HepG2 (cell line): ENCODE data around the gene SMTNL1. TPM values are rescaled to one million over a fixed set of nuclear protein-coding genes. Genes with fewer than 3 reads are reported as not detected.

ENCODE experiments used
- AFF4 ChIP-seq: sonication (generic); formaldehyde crosslinking; IDR thresholded peaks from 2 replicates; pipeline ENCODE4 v1.4.0; 2020; ENCODE audit warnings: missing genetic modification reagents
- CEBPB ChIP-seq: IDR thresholded peaks from 2 replicates; pipeline ENCODE4 v1.6.1; 2011; ENCODE audit warnings: low read depth, low read length, improper control_type of control experiment, borderline replicate concordance
- NFRKB ChIP-seq: fragments of 450-650 bp; IDR thresholded peaks from 2 replicates; pipeline ENCODE4 v1.6.1; 2017
- PHF8 ChIP-seq: sonication (generic); formaldehyde crosslinking; IDR thresholded peaks from 2 replicates; pipeline ENCODE4 v1.5.0; 2020; ENCODE audit warnings: missing genetic modification reagents
- ZNF281 ChIP-seq: sonication (generic); formaldehyde crosslinking; IDR thresholded peaks from 2 replicates; pipeline ENCODE4 v1.4.0; 2020; ENCODE audit warnings: missing genetic modification reagents, borderline replicate concordance
- ZNF652 ChIP-seq: IDR thresholded peaks from 2 replicates; pipeline ENCODE4 v1.6.1; 2016; ENCODE audit warnings: low read depth, borderline replicate concordance
- ZNF713 ChIP-seq: sonication (generic); formaldehyde crosslinking; IDR thresholded peaks from 2 replicates; pipeline ENCODE4 v1.4.0; 2020; ENCODE audit warnings: mild to moderate bottlenecking, missing genetic modification reagents
- ZNF83 ChIP-seq: sonication (generic); formaldehyde crosslinking; IDR thresholded peaks from 2 replicates; pipeline ENCODE4 v1.4.0; 2020; ENCODE audit warnings: missing genetic modification reagents, mild to moderate bottlenecking, borderline replicate concordance
- polyA plus RNA-seq, 8 experiments: library from polyadenylated mRNA; depleted of rRNA in 3 of 8; stranded (reverse) in 7 of 8; unstranded in 1 of 8; fragments of >200 nt; fragmentation: Illumina TruSeq in 4 of 8; extraction: Trizol in 4 of 8; gene quantifications; 2 replicates each; pipeline versions ENCODE4 v1.2.1 to v1.2.3, GENCODE V29; 2011 to 2016; ENCODE audit warnings: low read depth in 4 of 8, missing spikeins in 1 of 8, mixed read lengths in 1 of 8; ENCODE audit not compliant: insufficient read depth in 1 of 8
- total RNA-seq, 5 experiments: library from RNA; depleted of rRNA; stranded (reverse); fragments of >200 nt; fragmentation: Illumina TruSeq; extraction: Trizol; gene quantifications; 2 replicates each; pipeline ENCODE4 v1.2.3, GENCODE V29; 2016; ENCODE audit warnings: low read depth in 1 of 5
- TF ChIP-seq, protein P1 (sequence below): sonication (generic); formaldehyde crosslinking; IDR thresholded peaks from 2 replicates; pipeline ENCODE4 v1.9.0; 2021; ENCODE audit warnings: mild to moderate bottlenecking, missing genetic modification reagents
- TF ChIP-seq, protein P2 (sequence below): sonication (generic); IDR thresholded peaks from 2 replicates; pipeline ENCODE4 v1.6.1; 2016; ENCODE audit warnings: low read depth, borderline replicate concordance
- TF ChIP-seq, protein P3 (sequence below): sonication (generic); formaldehyde crosslinking; IDR thresholded peaks from 2 replicates; pipeline ENCODE4 v1.8.1; 2023; ENCODE audit warnings: mild to moderate bottlenecking, missing genetic modification reagents

The SMTNL1 gene
- total and polyA plus RNA-seq, 2 of the 13 experiments (the other 11 are each of a cell fraction or from before 2014, with no cell fraction given) = 0.04 TPM; not detected in 1

- TF ChIP-seq AFF4 (CRISPR knock-in tag) = no peak
- TF ChIP-seq, protein P1, sequence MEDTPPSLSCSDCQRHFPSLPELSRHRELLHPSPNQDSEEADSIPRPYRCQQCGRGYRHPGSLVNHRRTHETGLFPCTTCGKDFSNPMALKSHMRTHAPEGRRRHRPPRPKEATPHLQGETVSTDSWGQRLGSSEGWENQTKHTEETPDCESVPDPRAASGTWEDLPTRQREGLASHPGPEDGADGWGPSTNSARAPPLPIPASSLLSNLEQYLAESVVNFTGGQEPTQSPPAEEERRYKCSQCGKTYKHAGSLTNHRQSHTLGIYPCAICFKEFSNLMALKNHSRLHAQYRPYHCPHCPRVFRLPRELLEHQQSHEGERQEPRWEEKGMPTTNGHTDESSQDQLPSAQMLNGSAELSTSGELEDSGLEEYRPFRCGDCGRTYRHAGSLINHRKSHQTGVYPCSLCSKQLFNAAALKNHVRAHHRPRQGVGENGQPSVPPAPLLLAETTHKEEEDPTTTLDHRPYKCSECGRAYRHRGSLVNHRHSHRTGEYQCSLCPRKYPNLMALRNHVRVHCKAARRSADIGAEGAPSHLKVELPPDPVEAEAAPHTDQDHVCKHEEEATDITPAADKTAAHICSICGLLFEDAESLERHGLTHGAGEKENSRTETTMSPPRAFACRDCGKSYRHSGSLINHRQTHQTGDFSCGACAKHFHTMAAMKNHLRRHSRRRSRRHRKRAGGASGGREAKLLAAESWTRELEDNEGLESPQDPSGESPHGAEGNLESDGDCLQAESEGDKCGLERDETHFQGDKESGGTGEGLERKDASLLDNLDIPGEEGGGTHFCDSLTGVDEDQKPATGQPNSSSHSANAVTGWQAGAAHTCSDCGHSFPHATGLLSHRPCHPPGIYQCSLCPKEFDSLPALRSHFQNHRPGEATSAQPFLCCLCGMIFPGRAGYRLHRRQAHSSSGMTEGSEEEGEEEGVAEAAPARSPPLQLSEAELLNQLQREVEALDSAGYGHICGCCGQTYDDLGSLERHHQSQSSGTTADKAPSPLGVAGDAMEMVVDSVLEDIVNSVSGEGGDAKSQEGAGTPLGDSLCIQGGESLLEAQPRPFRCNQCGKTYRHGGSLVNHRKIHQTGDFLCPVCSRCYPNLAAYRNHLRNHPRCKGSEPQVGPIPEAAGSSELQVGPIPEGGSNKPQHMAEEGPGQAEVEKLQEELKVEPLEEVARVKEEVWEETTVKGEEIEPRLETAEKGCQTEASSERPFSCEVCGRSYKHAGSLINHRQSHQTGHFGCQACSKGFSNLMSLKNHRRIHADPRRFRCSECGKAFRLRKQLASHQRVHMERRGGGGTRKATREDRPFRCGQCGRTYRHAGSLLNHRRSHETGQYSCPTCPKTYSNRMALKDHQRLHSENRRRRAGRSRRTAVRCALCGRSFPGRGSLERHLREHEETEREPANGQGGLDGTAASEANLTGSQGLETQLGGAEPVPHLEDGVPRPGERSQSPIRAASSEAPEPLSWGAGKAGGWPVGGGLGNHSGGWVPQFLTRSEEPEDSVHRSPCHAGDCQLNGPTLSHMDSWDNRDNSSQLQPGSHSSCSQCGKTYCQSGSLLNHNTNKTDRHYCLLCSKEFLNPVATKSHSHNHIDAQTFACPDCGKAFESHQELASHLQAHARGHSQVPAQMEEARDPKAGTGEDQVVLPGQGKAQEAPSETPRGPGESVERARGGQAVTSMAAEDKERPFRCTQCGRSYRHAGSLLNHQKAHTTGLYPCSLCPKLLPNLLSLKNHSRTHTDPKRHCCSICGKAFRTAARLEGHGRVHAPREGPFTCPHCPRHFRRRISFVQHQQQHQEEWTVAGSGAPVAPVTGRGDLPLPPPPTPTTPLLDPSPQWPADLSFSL (CRISPR knock-in tag) = no peak
- TF ChIP-seq, protein P2, sequence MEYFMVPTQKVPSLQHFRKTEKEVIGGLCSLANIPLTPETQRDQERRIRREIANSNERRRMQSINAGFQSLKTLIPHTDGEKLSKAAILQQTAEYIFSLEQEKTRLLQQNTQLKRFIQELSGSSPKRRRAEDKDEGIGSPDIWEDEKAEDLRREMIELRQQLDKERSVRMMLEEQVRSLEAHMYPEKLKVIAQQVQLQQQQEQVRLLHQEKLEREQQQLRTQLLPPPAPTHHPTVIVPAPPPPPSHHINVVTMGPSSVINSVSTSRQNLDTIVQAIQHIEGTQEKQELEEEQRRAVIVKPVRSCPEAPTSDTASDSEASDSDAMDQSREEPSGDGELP = peak; percentile 71; the same call in 1 of the 2 replicates
- no peak for TF ChIP-seq ZNF83 (CRISPR knock-in tag)
- no peak for TF ChIP-seq ZNF713 (CRISPR knock-in tag)
- TF ChIP-seq CEBPB = no peak
- no peak for TF ChIP-seq ZNF652 (CRISPR knock-in tag)
- TF ChIP-seq, protein P3, sequence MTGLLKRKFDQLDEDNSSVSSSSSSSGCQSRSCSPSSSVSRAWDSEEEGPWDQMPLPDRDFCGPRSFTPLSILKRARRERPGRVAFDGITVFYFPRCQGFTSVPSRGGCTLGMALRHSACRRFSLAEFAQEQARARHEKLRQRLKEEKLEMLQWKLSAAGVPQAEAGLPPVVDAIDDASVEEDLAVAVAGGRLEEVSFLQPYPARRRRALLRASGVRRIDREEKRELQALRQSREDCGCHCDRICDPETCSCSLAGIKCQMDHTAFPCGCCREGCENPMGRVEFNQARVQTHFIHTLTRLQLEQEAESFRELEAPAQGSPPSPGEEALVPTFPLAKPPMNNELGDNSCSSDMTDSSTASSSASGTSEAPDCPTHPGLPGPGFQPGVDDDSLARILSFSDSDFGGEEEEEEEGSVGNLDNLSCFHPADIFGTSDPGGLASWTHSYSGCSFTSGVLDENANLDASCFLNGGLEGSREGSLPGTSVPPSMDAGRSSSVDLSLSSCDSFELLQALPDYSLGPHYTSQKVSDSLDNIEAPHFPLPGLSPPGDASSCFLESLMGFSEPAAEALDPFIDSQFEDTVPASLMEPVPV (CRISPR knock-in tag) = no peak
- TF ChIP-seq PHF8 (CRISPR knock-in tag) = peak; percentile 62; the same call in 1 of the 2 replicates
- TF ChIP-seq NFRKB = no peak
- peak; percentile 23; the same call in 1 of the 2 replicates for TF ChIP-seq ZNF281 (CRISPR knock-in tag)
Observed at GRCh38 chr11:57514538-57515331, 22.7 kb upstream of the SMTNL1 start (continued).
